GM12878 (cell line): ENCODE measurements around the gene SLC6A1. TPM values are rescaled to one million over a fixed set of nuclear protein-coding genes. Genes with fewer than 3 reads are reported as not detected.

Experiments used
- ATAC-seq: fragments of 200-7000 bp; cut with Tn5 transposase; 3 replicates; pipeline ENCODE4 v1.9.1; 2020; ENCODE audit warnings: mild to moderate bottlenecking, moderate library complexity
- BruUV-seq: library from RNA; stranded (reverse); fragments of 400-500 nt; replicated peaks from 2 replicates; lab custom pipeline; 2021; lab: Mats Ljungman, UMichigan
- CTCF ChIA-PET: fragments of 300-600 bp; sonication (Branson Sonifier 250); formaldehyde crosslinking; extraction: SDS; loops from one replicate; lab custom pipeline; 2021; ENCODE audit warnings: inconsistent platforms; lab: Yijun Ruan, JAX
- POLR2A ChIA-PET: fragments of 350-600 bp; formaldehyde crosslinking; extraction: SDS; loops from one replicate; lab custom pipeline; 2021; ENCODE audit warnings: inconsistent platforms; lab: Charles Lee
- RAD21 ChIA-PET: fragments of 300-600 bp; sonication (Branson Sonifier 250); formaldehyde crosslinking; loops from one replicate; lab custom pipeline; 2023; ENCODE audit warnings: antibody characterized with exemption; ENCODE audit not compliant: unreplicated experiment; lab: Charles Lee
- SMC1A ChIA-PET: fragments of 300-600 bp; sonication (Branson Sonifier 250); formaldehyde crosslinking; loops from one replicate; lab custom pipeline; 2023; ENCODE audit not compliant: unreplicated experiment, uncharacterized antibody; lab: Charles Lee
- DNase-seq: peaks from one replicate; pipeline ENCODE4 v3.0.0-alpha.2; 2011; ENCODE audit warnings: low read depth, low spot score
- FAIRE-seq: peaks from 3 replicates; lab custom pipeline; 2011; peaks lifted over from hg19 to GRCh38; lab: Jason Lieb, UNC
- H2AFZ ChIP-seq: 2 replicates; pipeline ENCODE4 v1.6.0; 2011; ENCODE audit warnings: low read depth, low read length, control low read depth; ENCODE audit not compliant: control insufficient read depth
- H3K27ac ChIP-seq: 2 replicates; pipeline ENCODE4 v1.5.1; 2011; ENCODE audit warnings: control low read depth; ENCODE audit not compliant: control insufficient read depth, insufficient read depth
- H3K27me3 ChIP-seq, 2 experiments: replicated peaks in 1 of 2; 2 replicates each; pipeline versions ENCODE4 v1.6.0 to v1.6.1; 2011; ENCODE audit warnings: low read length in 1 of 2; ENCODE audit not compliant: control insufficient read depth in 2 of 2, insufficient read depth in 2 of 2
- H3K36me3 ChIP-seq, 2 experiments: 2 replicates each; pipeline ENCODE4 v1.5.1; 2011; ENCODE audit warnings: low read length in 1 of 2; ENCODE audit not compliant: control insufficient read depth in 2 of 2, insufficient read depth in 2 of 2
- H3K4me1 ChIP-seq: 2 replicates; pipeline ENCODE4 v1.6.1; 2011; ENCODE audit warnings: mild to moderate bottlenecking, low read length, moderate library complexity, mixed read lengths; ENCODE audit not compliant: control insufficient read depth, insufficient read depth
- H3K4me2 ChIP-seq: 2 replicates; pipeline ENCODE4 v1.6.0; 2011; ENCODE audit warnings: control low read depth; ENCODE audit not compliant: control insufficient read depth, insufficient read depth
- H3K4me3 ChIP-seq: fragments of 200-600 bp; sonication (generic); 2 replicates; pipeline ENCODE4 v1.5.1; 2016
- H3K79me2 ChIP-seq: 2 replicates; pipeline ENCODE4 v1.6.0; 2011; ENCODE audit warnings: low read length; ENCODE audit not compliant: control insufficient read depth, insufficient read depth
- H3K9ac ChIP-seq: 2 replicates; pipeline ENCODE4 v1.8.0; 2011; ENCODE audit warnings: low read length, control low read depth, mixed read lengths; ENCODE audit not compliant: control insufficient read depth, insufficient read depth
- H3K9me3 ChIP-seq: replicated peaks from 3 replicates; pipeline ENCODE4 v1.5.1; 2011; ENCODE audit warnings: mild to moderate bottlenecking, low read length; ENCODE audit not compliant: control insufficient read depth, insufficient read depth
- H4K20me1 ChIP-seq: 2 replicates; pipeline ENCODE4 v1.6.0; 2011; ENCODE audit not compliant: control insufficient read depth, insufficient read depth
- BCL11A ChIP-seq: IDR thresholded peaks from 2 replicates; pipeline ENCODE4 v1.6.1; 2011; ENCODE audit warnings: low read depth, low read length
- CHD1 ChIP-seq: IDR thresholded peaks from 2 replicates; pipeline ENCODE4 v1.6.1; 2012; ENCODE audit warnings: low read depth, low read length, improper control_type of control experiment
- CHD4 ChIP-seq: fragments of 200-600 bp; sonication (generic); IDR thresholded peaks from 2 replicates; pipeline ENCODE4 v1.6.1; 2016; ENCODE audit warnings: mild to moderate bottlenecking
- JUND ChIP-seq: IDR thresholded peaks from 2 replicates; pipeline ENCODE4 v1.6.1; 2012; ENCODE audit warnings: low read depth, mild to moderate bottlenecking, low read length, improper control_type of control experiment, moderate library complexity
- KDM1A ChIP-seq: fragments of 200-600 bp; sonication (generic); IDR thresholded peaks from 2 replicates; pipeline ENCODE4 v1.6.1; 2016; ENCODE audit warnings: borderline replicate concordance
- NFXL1 ChIP-seq: fragments of 450-650 bp; IDR thresholded peaks from 2 replicates; pipeline ENCODE4 v1.6.1; 2017; ENCODE audit warnings: antibody characterized with exemption, mild to moderate bottlenecking, borderline replicate concordance
- RUNX3 ChIP-seq: IDR thresholded peaks from 2 replicates; pipeline ENCODE4 v1.6.1; 2012; ENCODE audit warnings: low read length, inconsistent platforms
- SMC3 ChIP-seq: IDR thresholded peaks from 2 replicates; pipeline ENCODE4 v1.6.1; 2011; ENCODE audit warnings: low read length, improper control_type of control experiment, borderline replicate concordance
- STAT3 ChIP-seq: IDR thresholded peaks from 2 replicates; pipeline ENCODE4 v1.6.1; 2011; ENCODE audit warnings: low read depth, low read length, improper control_type of control experiment
- TAF1 ChIP-seq: IDR thresholded peaks from 2 replicates; pipeline ENCODE4 v1.6.1; 2011; ENCODE audit warnings: mild to moderate bottlenecking, low read depth, low read length, borderline replicate concordance
- ZBTB11 ChIP-seq: fragments of 450-650 bp; formaldehyde crosslinking; IDR thresholded peaks from 2 replicates; pipeline ENCODE4 v1.5.0; 2022; ENCODE audit warnings: mild to moderate bottlenecking, missing genetic modification characterization
- WGBS: methylation state at CpG from one replicate; pipeline ENCODE4 v1.1.6; 2016; ENCODE audit warnings: low lambda C conversion rate; ENCODE audit not compliant: insufficient replicate concordance, insufficient coverage; ENCODE audit errors: missing lambda C conversion rate; 5-methylcytosine and 5-hydroxymethylcytosine counted together
- in situ Hi-C: fragments of 300-500 bp; cut with MboI; formaldehyde crosslinking; loops from 9 replicates; pipeline ENCODE4 v1.14.3; 2018; ENCODE audit warnings: mixed read lengths
- intact Hi-C: fragments of 100-400 bp; cut with micrococcal nuclease; formaldehyde crosslinking; loops from one replicate; pipeline ENCODE4 v1.14.2; 2022; ENCODE audit not compliant: unreplicated experiment
- polyA plus RNA-seq, 11 experiments: library from polyadenylated mRNA; depleted of rRNA in 4 of 11; unstranded in 6 of 11; stranded (reverse) in 5 of 11; fragments of >200 nt; fragmentation: Nextera tagmentation in 4 of 11; fragmentation: Illumina TruSeq in 1 of 11; extraction: Ambion mirVana in 4 of 11; extraction: Trizol in 1 of 11; gene quantifications; 1 replicate in 1 of 11; 2 replicates in 10 of 11; pipeline versions ENCODE4 v1.2.1 to v1.2.3, GENCODE V29; 2011 to 2016; ENCODE audit warnings: inconsistent platforms in 2 of 11, missing spikeins in 2 of 11, low read depth in 1 of 11
- total RNA-seq, 4 experiments: library from RNA; depleted of rRNA in 3 of 4; stranded (reverse); fragments of >200 nt in 3 of 4; fragmentation: Illumina TruSeq in 1 of 4; extraction: Trizol in 1 of 4; gene quantifications; 2 replicates each; pipeline versions ENCODE4 v1.2.1 to v1.2.3, GENCODE V29; 2013 to 2021
- TF ChIP-seq, protein P1 (sequence below), 3 experiments: IDR thresholded peaks in 2 of 3; conservative IDR thresholded peaks in 1 of 3; 2 replicates each; pipeline ENCODE4 v1.5.1; 2011; ENCODE audit warnings: low read depth in 3 of 3, low read length in 3 of 3, mild to moderate bottlenecking in 3 of 3, control low read depth in 2 of 3, moderate library complexity in 2 of 3, inconsistent platforms in 1 of 3, mixed read lengths in 1 of 3; ENCODE audit not compliant: control insufficient read depth in 2 of 3, insufficient read depth in 1 of 3; ENCODE audit errors: extremely low read depth in 1 of 3
- TF ChIP-seq, protein P2 (sequence below): fragments of 450-650 bp; IDR thresholded peaks from 2 replicates; pipeline ENCODE4 v1.6.1; 2017; ENCODE audit warnings: mild to moderate bottlenecking
- TF ChIP-seq, protein P3 (sequence below): IDR thresholded peaks from 2 replicates; pipeline ENCODE4 v1.6.1; 2011; ENCODE audit warnings: mild to moderate bottlenecking, low read depth, low read length, moderate library complexity; ENCODE audit not compliant: insufficient replicate concordance

Gene SLC6A1
- total and polyA plus RNA-seq, 10 of the 15 experiments (the other 5 are each of a cell fraction or from before 2014, with no cell fraction given), result not detected

DNA sequence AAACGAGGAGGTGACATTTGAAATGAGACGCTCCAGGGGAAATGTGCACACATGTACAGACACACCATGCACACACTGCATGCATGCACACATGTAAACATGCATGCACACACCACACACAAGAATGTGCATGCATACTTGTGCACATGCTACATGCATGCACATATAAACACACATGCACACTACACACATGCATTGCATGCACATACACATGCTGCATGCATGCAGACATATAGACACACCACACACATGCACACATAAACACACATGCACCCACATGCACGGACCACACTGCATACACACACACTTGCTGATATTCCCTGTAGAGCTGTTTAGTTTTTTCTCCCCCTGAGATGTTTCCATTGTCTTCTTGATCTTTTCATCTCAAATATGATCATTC lies 37.8 kb upstream of the SLC6A1 start:
- Histone ChIP-seq H3K9ac (no peak overlapping the region), H2AFZ (no peak overlapping the region), H3K27me3 (no peaks in the 10 kb centered on the region; a peak in 2 of 4 replicates), H4K20me1 (no peaks in the 10 kb centered on the region), H3K9me3 (no peaks in the 10 kb centered on the region), H3K4me2 (no peak overlapping the region), H3K36me3 (no peaks in the 10 kb centered on the region), H3K4me3 (no peak overlapping the region), H3K4me1 (no peaks in the 10 kb centered on the region), H3K79me2 (no peaks in the 10 kb centered on the region), H3K27ac (no peak overlapping the region)
- ChIA-PET POLR2A (no interaction called here), RAD21 (no interaction called here), CTCF (interaction anchor here (2.1 kb wide), 1 partner anchor 14 kb away, joined by 7 read pairs; no protein-coding TSS in a partner anchor), SMC1A (no interaction called here)
- WGBS, result 3% methylated on average over 3 of the region's 3 CpGs
- intact Hi-C loops, result no loop called here
- no peak for TF ChIP-seq KDM1A
- TF ChIP-seq TAF1, result no peak
- no peak for TF ChIP-seq CHD1
- no peak for TF ChIP-seq ZBTB11 (CRISPR knock-in tag)
- TF ChIP-seq, protein P1, sequence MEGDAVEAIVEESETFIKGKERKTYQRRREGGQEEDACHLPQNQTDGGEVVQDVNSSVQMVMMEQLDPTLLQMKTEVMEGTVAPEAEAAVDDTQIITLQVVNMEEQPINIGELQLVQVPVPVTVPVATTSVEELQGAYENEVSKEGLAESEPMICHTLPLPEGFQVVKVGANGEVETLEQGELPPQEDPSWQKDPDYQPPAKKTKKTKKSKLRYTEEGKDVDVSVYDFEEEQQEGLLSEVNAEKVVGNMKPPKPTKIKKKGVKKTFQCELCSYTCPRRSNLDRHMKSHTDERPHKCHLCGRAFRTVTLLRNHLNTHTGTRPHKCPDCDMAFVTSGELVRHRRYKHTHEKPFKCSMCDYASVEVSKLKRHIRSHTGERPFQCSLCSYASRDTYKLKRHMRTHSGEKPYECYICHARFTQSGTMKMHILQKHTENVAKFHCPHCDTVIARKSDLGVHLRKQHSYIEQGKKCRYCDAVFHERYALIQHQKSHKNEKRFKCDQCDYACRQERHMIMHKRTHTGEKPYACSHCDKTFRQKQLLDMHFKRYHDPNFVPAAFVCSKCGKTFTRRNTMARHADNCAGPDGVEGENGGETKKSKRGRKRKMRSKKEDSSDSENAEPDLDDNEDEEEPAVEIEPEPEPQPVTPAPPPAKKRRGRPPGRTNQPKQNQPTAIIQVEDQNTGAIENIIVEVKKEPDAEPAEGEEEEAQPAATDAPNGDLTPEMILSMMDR (IDR thresholded peaks at IDR 0.05 in 2 of 3, conservative IDR thresholded peaks at IDR 0.05 in 1 of 3; ENCODE audit: control insufficient read depth in 2 of 3, extremely low read depth in 1 of 3, insufficient read depth in 1 of 3, low read depth in 3 of 3, low read length in 3 of 3), result no peak
- TF ChIP-seq JUND, result no peak
- no peak for TF ChIP-seq RUNX3
- no peak for TF ChIP-seq SMC3
- no peak for TF ChIP-seq BCL11A
- TF ChIP-seq, protein P2, sequence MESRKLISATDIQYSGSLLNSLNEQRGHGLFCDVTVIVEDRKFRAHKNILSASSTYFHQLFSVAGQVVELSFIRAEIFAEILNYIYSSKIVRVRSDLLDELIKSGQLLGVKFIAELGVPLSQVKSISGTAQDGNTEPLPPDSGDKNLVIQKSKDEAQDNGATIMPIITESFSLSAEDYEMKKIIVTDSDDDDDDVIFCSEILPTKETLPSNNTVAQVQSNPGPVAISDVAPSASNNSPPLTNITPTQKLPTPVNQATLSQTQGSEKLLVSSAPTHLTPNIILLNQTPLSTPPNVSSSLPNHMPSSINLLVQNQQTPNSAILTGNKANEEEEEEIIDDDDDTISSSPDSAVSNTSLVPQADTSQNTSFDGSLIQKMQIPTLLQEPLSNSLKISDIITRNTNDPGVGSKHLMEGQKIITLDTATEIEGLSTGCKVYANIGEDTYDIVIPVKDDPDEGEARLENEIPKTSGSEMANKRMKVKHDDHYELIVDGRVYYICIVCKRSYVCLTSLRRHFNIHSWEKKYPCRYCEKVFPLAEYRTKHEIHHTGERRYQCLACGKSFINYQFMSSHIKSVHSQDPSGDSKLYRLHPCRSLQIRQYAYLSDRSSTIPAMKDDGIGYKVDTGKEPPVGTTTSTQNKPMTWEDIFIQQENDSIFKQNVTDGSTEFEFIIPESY, result no peak
- TF ChIP-seq CHD4, result no peak
- TF ChIP-seq, protein P3, sequence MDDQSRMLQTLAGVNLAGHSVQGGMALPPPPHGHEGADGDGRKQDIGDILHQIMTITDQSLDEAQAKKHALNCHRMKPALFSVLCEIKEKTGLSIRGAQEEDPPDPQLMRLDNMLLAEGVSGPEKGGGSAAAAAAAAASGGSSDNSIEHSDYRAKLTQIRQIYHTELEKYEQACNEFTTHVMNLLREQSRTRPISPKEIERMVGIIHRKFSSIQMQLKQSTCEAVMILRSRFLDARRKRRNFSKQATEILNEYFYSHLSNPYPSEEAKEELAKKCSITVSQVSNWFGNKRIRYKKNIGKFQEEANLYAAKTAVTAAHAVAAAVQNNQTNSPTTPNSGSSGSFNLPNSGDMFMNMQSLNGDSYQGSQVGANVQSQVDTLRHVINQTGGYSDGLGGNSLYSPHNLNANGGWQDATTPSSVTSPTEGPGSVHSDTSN, result no peak
- TF ChIP-seq NFXL1, result no peak
- no peak for TF ChIP-seq STAT3
- ATAC-seq (no peak), DNase-seq (no peak), FAIRE-seq (no peak)
- no TSS peak for BruUV-seq
- in situ Hi-C loops, result no loop called here
